Neuron (in vitro differentiated cells): ENCODE measurements around the gene TYSND1.
"Not testable (repeated sequence)": the region's sequence is repeated elsewhere in the genome, so short reads cannot be mapped to it uniquely, and the experiment has no call there.

Experiments used
- H2AFZ ChIP-seq: one replicate; pipeline ENCODE4 v1.6.1; 2013; ENCODE audit warnings: low read depth, mild to moderate bottlenecking, inconsistent platforms, low read length, moderate library complexity
- H3K27me3 ChIP-seq: one replicate; pipeline ENCODE4 v1.6.1; 2013; ENCODE audit warnings: low read length; ENCODE audit not compliant: insufficient read depth
- H3K36me3 ChIP-seq: one replicate; pipeline ENCODE4 v1.6.1; 2013; ENCODE audit warnings: low read length; ENCODE audit not compliant: insufficient read depth
- H3K4me1 ChIP-seq: one replicate; pipeline ENCODE4 v1.6.1; 2013; ENCODE audit warnings: low read length; ENCODE audit not compliant: insufficient read depth
- H3K4me3 ChIP-seq: 2 replicates; pipeline ENCODE4 v1.5.1; 2013; ENCODE audit warnings: mild to moderate bottlenecking, low read length, moderate library complexity
- H3K9me3 ChIP-seq: one replicate; pipeline ENCODE4 v1.6.1; 2013; ENCODE audit warnings: low read length

The TYSND1 gene

GRCh38 chr10:70101668-70102067, 44.8 kb downstream of the TYSND1 start:
- Histone ChIP-seq H3K27me3 (no peaks in the 10 kb centered on the region), H2AFZ (no peak overlapping the region), H3K9me3 (no peaks in the 10 kb centered on the region), H3K36me3 (peaks cover 80% of the 10 kb centered on the region), H3K4me3 (no peak overlapping the region), H3K4me1 (peaks cover 4% of the 10 kb centered on the region)

GRCh38 chr10:70101068-70101562, 45.4 kb downstream of the TYSND1 start:
- H3K9me3 ChIP-seq, H3K27me3 ChIP-seq, H3K4me1 ChIP-seq, H3K4me3 ChIP-seq, H2AFZ ChIP-seq: not testable (repeated sequence)
- H3K36me3 ChIP-seq, result peaks cover 85% of the 10 kb centered on the region

- no peaks in the 10 kb centered on the region for H3K9me3 ChIP-seq
- no peak overlapping the region for H3K4me3 ChIP-seq
- H2AFZ ChIP-seq, result no peak overlapping the region
- H3K27me3 ChIP-seq, result no peaks in the 10 kb centered on the region
- H3K4me1 ChIP-seq, result no peaks in the 10 kb centered on the region
- H3K36me3 ChIP-seq, result peaks cover 95% of the 10 kb centered on the region
Observed at GRCh38 chr10:70098271-70098670, 48.2 kb downstream of the TYSND1 start.

GRCh38 chr10:70097459-70097858, 49.0 kb downstream of the TYSND1 start:
- Histone ChIP-seq H3K36me3 (peaks cover 96% of the 10 kb centered on the region), H3K27me3 (no peaks in the 10 kb centered on the region), H3K9me3 (no peaks in the 10 kb centered on the region), H2AFZ (no peak overlapping the region), H3K4me1 (no peaks in the 10 kb centered on the region), H3K4me3 (no peak overlapping the region)

- no peaks in the 10 kb centered on the region for H3K9me3 ChIP-seq
- no peaks in the 10 kb centered on the region for H3K4me1 ChIP-seq
- H3K4me3 ChIP-seq, result no peak overlapping the region
- H2AFZ ChIP-seq, result no peak overlapping the region
- peaks cover 97% of the 10 kb centered on the region for H3K36me3 ChIP-seq
- no peaks in the 10 kb centered on the region for H3K27me3 ChIP-seq
Observed at GRCh38 chr10:70096705-70097420, 49.6 kb downstream of the TYSND1 start.

GRCh38 chr10:70096016-70096704, 50.3 kb downstream of the TYSND1 start:
- Histone ChIP-seq H3K4me3 (no peak overlapping the region), H3K9me3 (no peaks in the 10 kb centered on the region), H3K4me1 (no peaks in the 10 kb centered on the region), H3K27me3 (no peaks in the 10 kb centered on the region), H3K36me3 (peaks cover 97% of the 10 kb centered on the region), H2AFZ (no peak overlapping the region)

GRCh38 chr10:70094250-70094649, 52.2 kb downstream of the TYSND1 start:
- H3K4me3 ChIP-seq, result no peak overlapping the region
- no peak overlapping the region for H2AFZ ChIP-seq
- no peaks in the 10 kb centered on the region for H3K9me3 ChIP-seq
- H3K36me3 ChIP-seq, result peaks cover 94% of the 10 kb centered on the region
- no peaks in the 10 kb centered on the region for H3K27me3 ChIP-seq
- no peaks in the 10 kb centered on the region for H3K4me1 ChIP-seq

GRCh38 chr10:70093335-70093944, 53.1 kb downstream of the TYSND1 start:
- Histone ChIP-seq H2AFZ (no peak overlapping the region), H3K27me3 (no peaks in the 10 kb centered on the region), H3K4me1 (no peaks in the 10 kb centered on the region), H3K36me3 (peaks cover 90% of the 10 kb centered on the region), H3K9me3 (no peaks in the 10 kb centered on the region), H3K4me3 (no peak overlapping the region)

- Histone ChIP-seq H3K9me3 (no peaks in the 10 kb centered on the region), H3K4me3 (no peak overlapping the region), H3K36me3 (peaks cover 87% of the 10 kb centered on the region), H3K4me1 (no peaks in the 10 kb centered on the region), H2AFZ (no peak overlapping the region), H3K27me3 (no peaks in the 10 kb centered on the region)
Observed at GRCh38 chr10:70092389-70092718, 54.1 kb downstream of the TYSND1 start.

GRCh38 chr10:70090951-70091350, 55.5 kb downstream of the TYSND1 start:
- H3K9me3 ChIP-seq, result no peaks in the 10 kb centered on the region
- no peak overlapping the region for H2AFZ ChIP-seq
- no peaks in the 10 kb centered on the region for H3K27me3 ChIP-seq
- H3K36me3 ChIP-seq, result peaks cover 83% of the 10 kb centered on the region
- H3K4me3 ChIP-seq, result no peak overlapping the region
- H3K4me1 ChIP-seq, result no peaks in the 10 kb centered on the region

GRCh38 chr10:70090013-70090412, 56.5 kb downstream of the TYSND1 start:
- Histone ChIP-seq H2AFZ (no peak overlapping the region), H3K4me3 (no peak overlapping the region), H3K4me1 (no peaks in the 10 kb centered on the region), H3K9me3 (no peaks in the 10 kb centered on the region), H3K36me3 (peaks cover 75% of the 10 kb centered on the region), H3K27me3 (no peaks in the 10 kb centered on the region)

- H3K4me3 ChIP-seq, result no peak overlapping the region
- H3K4me1 ChIP-seq, result no peaks in the 10 kb centered on the region
- peaks cover 65% of the 10 kb centered on the region for H3K36me3 ChIP-seq
- no peaks in the 10 kb centered on the region for H3K9me3 ChIP-seq
- H3K27me3 ChIP-seq, result no peaks in the 10 kb centered on the region
- no peak overlapping the region for H2AFZ ChIP-seq
Observed at GRCh38 chr10:70088308-70088698, 58.2 kb downstream of the TYSND1 start.
